Caco-2 (cell line): ENCODE measurements around the gene SPEG. TPM values are rescaled to one million over a fixed set of nuclear protein-coding genes. Genes with fewer than 3 reads are reported as not detected.

ENCODE experiments used
- BruUV-seq: library from RNA; stranded (reverse); fragments of 400-500 nt; replicated peaks from 2 replicates; lab custom pipeline; 2021; lab: Mats Ljungman, UMichigan
- CTCF ChIA-PET: fragments of 300-600 bp; sonication (Branson Sonifier 250); formaldehyde crosslinking; loops from one replicate; lab custom pipeline; 2022; ENCODE audit warnings: antibody characterized with exemption; lab: Charles Lee
- POLR2A ChIA-PET: fragments of 300-600 bp; sonication (Branson Sonifier 250); formaldehyde crosslinking; loops from one replicate; lab custom pipeline; 2022; ENCODE audit warnings: antibody characterized with exemption; lab: Charles Lee
- DNase-seq, 2 experiments: peaks; one replicate each; pipeline versions ENCODE4 v3.0.0 to v3.0.0-alpha.2; 2020 to 2022
- H3K27me3 ChIP-seq: replicated peaks from 2 replicates; pipeline ENCODE4 v1.6.0; 2011; ENCODE audit warnings: low read length; ENCODE audit not compliant: control insufficient read depth, insufficient read depth
- H3K36me3 ChIP-seq: 2 replicates; pipeline ENCODE4 v1.5.1; 2011; ENCODE audit warnings: low read length; ENCODE audit not compliant: control insufficient read depth, insufficient read depth
- H3K4me1 ChIP-seq: fragments of 250-450 bp; sonication (Bioruptor Pico); 2 replicates; pipeline ENCODE4 v1.5.1; 2020; ENCODE audit warnings: mild to moderate bottlenecking
- H3K4me3 ChIP-seq: 2 replicates; pipeline ENCODE4 v1.5.1; 2011; ENCODE audit warnings: low read depth, mild to moderate bottlenecking, control low read depth, low read length
- H3K9me3 ChIP-seq: fragments of 250-450 bp; sonication (Bioruptor Pico); 2 replicates; pipeline ENCODE4 v1.5.1; 2020; ENCODE audit warnings: mild to moderate bottlenecking, moderate library complexity
- H3K27ac Mint-ChIP-seq: one replicate; pipeline ENCODE4 v1.8.0; 2022; ENCODE audit warnings: mixed read lengths; ENCODE audit not compliant: unreplicated experiment
- H3K27me3 Mint-ChIP-seq: one replicate; pipeline ENCODE4 v1.8.0; 2022; ENCODE audit warnings: mixed read lengths; ENCODE audit not compliant: insufficient read depth, unreplicated experiment
- H3K36me3 Mint-ChIP-seq: one replicate; pipeline ENCODE4 v1.8.0; 2022; ENCODE audit warnings: mild to moderate bottlenecking, mixed read lengths; ENCODE audit not compliant: insufficient read depth, unreplicated experiment
- H3K4me1 Mint-ChIP-seq: one replicate; pipeline ENCODE4 v1.8.0; 2022; ENCODE audit warnings: low read depth, mixed read lengths; ENCODE audit not compliant: unreplicated experiment
- H3K4me3 Mint-ChIP-seq: one replicate; pipeline ENCODE4 v1.8.0; 2022; ENCODE audit warnings: mild to moderate bottlenecking, moderate library complexity, mixed read lengths; ENCODE audit not compliant: unreplicated experiment
- H3K9me3 Mint-ChIP-seq: one replicate; pipeline ENCODE4 v1.8.0; 2022; ENCODE audit warnings: mixed read lengths; ENCODE audit not compliant: unreplicated experiment
- CTCF ChIP-seq, 2 experiments: fragments of 200-600 bp in 1 of 2; IDR thresholded peaks; 1 replicate in 1 of 2; 2 replicates in 1 of 2; pipeline versions ENCODE4 v1.5.1 to v1.8.0; 2011 to 2022; ENCODE audit warnings: antibody characterized with exemption in 1 of 2, control low read depth in 1 of 2, inconsistent platforms in 1 of 2, low read depth in 1 of 2, low read length in 1 of 2, mild to moderate bottlenecking in 1 of 2, moderate library complexity in 1 of 2; ENCODE audit not compliant: insufficient read depth in 1 of 2, severe bottlenecking in 1 of 2, unreplicated experiment in 1 of 2
- intact Hi-C: fragments of 100-400 bp; cut with micrococcal nuclease; formaldehyde crosslinking; loops from one replicate; pipeline ENCODE4 v1.10.0; 2022; ENCODE audit not compliant: unreplicated experiment
- total RNA-seq: library from RNA; stranded (reverse); gene quantifications from 2 replicates; pipeline ENCODE4 v1.2.3, GENCODE V29; 2022

SPEG gene
- total RNA-seq, 1 experiment from 2014 or later = 18.6 TPM

GRCh38 chr2:219426068-219426443, 8.6 kb upstream of the SPEG start:
- no peak overlapping the region for H3K4me3 Mint-ChIP-seq
- no peaks in the 10 kb centered on the region for H3K36me3 Mint-ChIP-seq
- no peaks in the 10 kb centered on the region for H3K27me3 Mint-ChIP-seq
- no peaks in the 10 kb centered on the region for H3K36me3 ChIP-seq
- H3K27me3 ChIP-seq = no peaks in the 10 kb centered on the region
- no peak overlapping the region for H3K27ac Mint-ChIP-seq
- intact Hi-C loops = no loop called here
- H3K4me1 Mint-ChIP-seq = no peaks in the 10 kb centered on the region
- CTCF ChIA-PET = no interaction called here
- H3K9me3 ChIP-seq = no peaks in the 10 kb centered on the region
- H3K9me3 Mint-ChIP-seq = no peaks in the 10 kb centered on the region
- POLR2A ChIA-PET = no interaction called here
- DNase-seq = no peak
- H3K4me1 ChIP-seq = 0 out of 2 replicates have a peak, but pooled peaks cover 4% of the 10 kb centered on the region
- no TSS peak for BruUV-seq
- H3K4me3 ChIP-seq = no peak overlapping the region
- no peak for TF ChIP-seq CTCF (IDR thresholded peaks at IDR 0.05; ENCODE audit: insufficient read depth in 1 of 2, low read depth in 1 of 2, low read length in 1 of 2, severe bottlenecking in 1 of 2, unreplicated experiment in 1 of 2)

GRCh38 chr2:219426534-219427136, 8.0 kb upstream of the SPEG start:
- H3K4me3 Mint-ChIP-seq = no peak overlapping the region
- no peaks in the 10 kb centered on the region for H3K36me3 Mint-ChIP-seq
- Histone ChIP-seq H3K4me1 (0 out of 2 replicates have a peak, but pooled peaks cover 4% of the 10 kb centered on the region), H3K36me3 (no peaks in the 10 kb centered on the region), H3K9me3 (no peaks in the 10 kb centered on the region), H3K27me3 (no peaks in the 10 kb centered on the region), H3K4me3 (no peak overlapping the region)
- BruUV-seq = no TSS peak
- TF ChIP-seq CTCF (IDR thresholded peaks at IDR 0.05; ENCODE audit: insufficient read depth in 1 of 2, low read depth in 1 of 2, low read length in 1 of 2, severe bottlenecking in 1 of 2, unreplicated experiment in 1 of 2) = no peak
- DNase-seq = no peak
- CTCF ChIA-PET = interaction anchor here (0.7 to 1.2 kb wide), 2 partner anchors 103 to 113 kb away, joined by 3 to 9 read pairs; no protein-coding TSS in a partner anchor
- no peaks in the 10 kb centered on the region for H3K9me3 Mint-ChIP-seq
- POLR2A ChIA-PET = no interaction called here
- H3K27ac Mint-ChIP-seq = no peak overlapping the region
- intact Hi-C loops = no loop called here
- H3K27me3 Mint-ChIP-seq = no peaks in the 10 kb centered on the region
- no peaks in the 10 kb centered on the region for H3K4me1 Mint-ChIP-seq

- Mint-ChIP-seq H3K4me3 (no peak overlapping the region), H3K9me3 (no peaks in the 10 kb centered on the region), H3K4me1 (no peaks in the 10 kb centered on the region), H3K36me3 (no peaks in the 10 kb centered on the region), H3K27ac (no peak overlapping the region), H3K27me3 (no peaks in the 10 kb centered on the region)
- intact Hi-C loops = no loop called here
- no TSS peak for BruUV-seq
- Histone ChIP-seq H3K4me3 (no peak overlapping the region), H3K9me3 (no peaks in the 10 kb centered on the region), H3K36me3 (no peaks in the 10 kb centered on the region), H3K27me3 (no peaks in the 10 kb centered on the region), H3K4me1 (0 out of 2 replicates have a peak, but pooled peaks cover 4% of the 10 kb centered on the region)
- DNase-seq = no peak
- ChIA-PET POLR2A (no interaction called here), CTCF (no interaction called here)
- no peak for TF ChIP-seq CTCF (IDR thresholded peaks at IDR 0.05; ENCODE audit: insufficient read depth in 1 of 2, low read depth in 1 of 2, low read length in 1 of 2, severe bottlenecking in 1 of 2, unreplicated experiment in 1 of 2)
These were observed 6.2 kb upstream of the SPEG start for GRCh38 chr2:219428469-219428868.
